HG02678 (cell line): Measurements from ENCODE around the gene PPP2R2B.
A peak's percentile ranks its signal among the peaks of the same experiment; 100 is the strongest.

Experiments used
- ATAC-seq: cut with Tn5 transposase; IDR thresholded peaks from one replicate; pipeline ENCODE4 v1.9.1; 2021; ENCODE audit warnings: mild to moderate bottlenecking, moderate library complexity; ENCODE audit not compliant: unreplicated experiment

PPP2R2B gene

DNA sequence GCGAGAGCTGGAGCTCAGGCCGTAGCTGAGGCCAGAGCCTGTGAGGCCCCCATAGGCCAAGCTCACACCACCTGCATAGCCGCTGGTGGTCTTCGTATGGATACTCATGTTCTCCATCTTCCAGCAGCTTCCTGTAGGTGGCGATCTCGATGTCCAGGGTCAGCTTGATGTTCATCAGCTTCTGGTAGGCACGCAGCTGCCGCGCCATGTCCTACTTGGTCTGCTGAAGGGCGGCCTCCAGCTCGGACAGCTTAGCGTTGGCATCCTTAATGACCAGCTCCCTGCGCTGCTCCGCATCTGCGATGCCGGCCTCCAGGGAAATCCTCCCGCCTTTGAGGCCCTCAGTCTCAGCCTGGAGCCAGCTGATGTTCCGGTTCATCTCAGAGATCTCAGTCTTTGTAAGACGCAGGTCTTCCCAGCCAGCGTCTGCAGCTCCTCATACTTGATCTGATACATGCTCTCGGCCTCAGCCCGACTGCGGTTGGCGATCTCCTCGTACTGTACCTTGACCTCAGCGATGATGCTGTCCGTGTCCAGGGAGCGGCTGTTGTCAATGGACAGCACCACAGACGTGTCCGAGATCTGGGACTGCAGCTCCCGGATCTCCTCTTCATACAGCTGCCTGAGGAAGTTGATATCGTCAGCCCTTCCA lies 172.1 kb downstream of the PPP2R2B start:
- ATAC-seq, result no peak

DNA sequence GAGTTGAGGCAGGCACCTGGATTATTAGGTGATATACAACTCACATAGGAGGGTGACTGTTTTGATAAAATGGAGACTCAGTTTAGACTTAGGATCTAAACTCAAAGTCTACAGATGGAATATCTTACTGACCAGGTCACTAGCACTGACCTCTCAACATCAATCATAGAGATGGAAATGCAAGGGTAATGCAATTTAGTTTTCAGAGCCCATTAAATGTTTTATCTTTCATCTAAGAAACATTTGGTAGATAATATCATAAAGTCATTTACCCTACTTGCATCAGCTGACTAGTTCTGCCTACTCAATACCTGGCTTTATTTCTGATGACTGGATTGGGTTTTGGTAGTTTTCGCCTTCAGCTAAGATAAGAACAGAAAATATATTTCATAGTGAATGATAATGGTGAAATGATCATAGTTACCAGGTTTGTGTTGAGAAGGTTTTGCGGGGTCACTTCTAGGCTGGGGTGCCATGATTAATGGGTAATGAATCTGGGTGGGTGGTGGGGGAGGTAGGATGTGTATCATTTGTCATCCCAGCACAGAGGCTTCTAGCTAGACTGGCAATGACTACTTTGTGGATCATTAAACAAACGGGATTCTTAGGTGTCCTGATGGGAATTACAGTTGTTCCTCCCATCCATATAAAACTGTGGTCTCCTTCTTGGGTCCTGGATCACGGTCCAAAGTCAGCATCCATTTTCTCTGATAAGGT lies 173.4 kb downstream of the PPP2R2B start:
- no peak for ATAC-seq

DNA sequence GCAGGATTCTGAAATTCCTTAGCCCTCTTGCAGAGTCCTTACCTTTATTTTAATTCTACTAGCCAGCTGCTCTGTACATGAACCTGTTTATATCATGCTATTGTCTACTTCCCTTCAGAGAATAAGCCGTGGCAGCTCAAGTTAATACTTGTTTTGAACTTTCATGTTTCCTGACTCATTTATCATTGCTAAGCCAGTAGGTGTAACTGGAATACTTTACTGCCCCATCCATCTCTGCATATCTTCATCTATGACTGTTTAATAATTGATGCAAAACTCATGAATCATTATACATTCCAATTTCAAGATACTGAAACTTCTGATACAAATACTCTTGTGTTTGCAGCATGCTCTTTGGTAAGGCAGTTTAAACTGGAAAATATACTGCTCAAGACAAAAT lies 174.7 kb downstream of the PPP2R2B start:
- no peak for ATAC-seq

DNA sequence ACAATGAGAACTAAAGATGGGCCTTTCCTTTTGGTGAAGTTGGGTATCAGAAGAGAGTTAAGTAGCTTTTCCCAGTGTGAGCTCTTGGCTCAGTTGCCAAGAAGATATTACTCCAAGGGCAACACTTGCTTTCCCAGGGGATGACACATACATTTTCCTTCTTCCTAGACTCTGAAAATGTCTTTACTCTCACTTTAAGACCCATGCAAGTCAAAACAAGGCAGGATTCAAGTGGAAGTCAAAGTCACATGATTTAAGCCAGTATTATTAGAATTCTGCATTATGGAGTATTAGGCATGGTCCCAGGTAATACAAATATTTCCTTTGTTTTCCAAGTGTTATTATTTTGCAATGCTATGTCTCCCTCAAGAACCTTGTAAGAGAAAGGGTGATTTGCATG lies 175.1 kb downstream of the PPP2R2B start:
- no peak for ATAC-seq

DNA sequence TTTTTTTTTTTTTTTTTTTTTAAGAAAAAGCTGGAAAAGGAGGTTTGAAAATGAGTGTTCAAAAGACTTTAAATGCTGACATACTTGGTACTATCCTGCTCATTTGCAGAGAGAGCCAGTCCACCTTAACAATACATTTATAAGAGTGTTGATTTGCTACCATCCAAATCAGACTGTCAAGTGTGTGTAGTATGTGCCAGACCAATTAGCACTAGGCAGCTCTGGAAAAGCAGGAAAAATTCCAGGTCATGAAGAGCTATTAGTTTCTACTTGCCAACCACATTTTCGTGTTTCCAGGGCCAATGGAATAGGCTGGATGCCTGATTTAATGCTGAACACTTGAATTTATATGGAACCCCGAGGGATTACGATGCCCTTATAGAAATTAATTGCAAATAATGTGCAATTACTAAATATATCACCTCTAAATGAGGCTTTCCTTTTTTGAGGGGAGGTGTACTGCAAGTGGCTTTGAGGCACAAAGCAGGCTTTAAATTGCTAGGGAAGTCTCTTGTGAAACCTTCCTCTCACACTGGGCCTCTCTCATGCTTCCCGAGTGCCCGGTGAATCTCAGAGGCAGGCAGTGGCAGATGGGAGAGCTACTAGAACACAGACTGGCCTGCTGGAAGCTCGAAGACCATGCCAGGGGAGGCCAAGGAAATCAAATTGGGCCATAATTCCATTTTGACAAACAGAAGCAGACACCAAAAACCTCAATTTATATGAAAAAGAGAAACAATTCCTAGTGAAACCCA lies 178.7 kb downstream of the PPP2R2B start:
- ATAC-seq, result no peak

DNA sequence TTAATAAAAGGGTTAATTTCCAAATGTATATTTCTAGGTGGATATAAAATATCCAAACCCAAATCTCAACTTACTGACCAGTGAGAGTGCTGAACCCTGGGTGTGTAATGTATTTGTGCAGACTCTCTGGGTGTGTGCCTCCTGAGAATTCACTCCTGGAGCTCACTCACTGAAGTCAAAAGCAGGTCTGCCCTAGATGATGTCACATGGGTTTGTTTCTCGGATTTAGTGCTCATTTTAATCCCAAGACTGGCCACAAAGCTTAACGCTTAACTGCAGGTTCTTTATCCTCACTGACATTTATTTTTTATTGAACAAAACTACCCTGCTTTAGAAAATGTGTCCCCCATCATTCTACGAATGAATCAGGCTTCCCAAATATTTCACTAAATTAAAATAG lies 179.4 kb downstream of the PPP2R2B start:
- ATAC-seq, result no peak

DNA sequence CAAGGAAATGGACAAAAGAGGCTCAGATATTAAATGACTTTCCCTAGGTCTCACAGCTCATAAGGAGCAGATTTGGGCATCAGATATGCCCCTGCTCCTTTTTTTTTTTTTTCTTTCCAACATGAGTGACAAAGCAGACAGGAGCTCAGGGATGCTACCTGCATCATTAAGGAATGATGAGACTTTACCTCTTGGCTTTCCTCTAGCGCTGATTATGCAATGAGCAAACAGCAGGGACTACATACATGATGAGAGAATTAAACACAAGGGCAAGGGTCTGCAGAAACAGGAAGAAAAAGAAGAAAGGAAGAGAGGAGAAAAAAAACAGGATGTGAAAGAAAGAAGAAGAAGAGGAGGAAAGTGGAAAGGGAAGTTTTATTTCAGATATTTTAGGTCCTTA lies 179.9 kb downstream of the PPP2R2B start:
- ATAC-seq, result no peak

DNA sequence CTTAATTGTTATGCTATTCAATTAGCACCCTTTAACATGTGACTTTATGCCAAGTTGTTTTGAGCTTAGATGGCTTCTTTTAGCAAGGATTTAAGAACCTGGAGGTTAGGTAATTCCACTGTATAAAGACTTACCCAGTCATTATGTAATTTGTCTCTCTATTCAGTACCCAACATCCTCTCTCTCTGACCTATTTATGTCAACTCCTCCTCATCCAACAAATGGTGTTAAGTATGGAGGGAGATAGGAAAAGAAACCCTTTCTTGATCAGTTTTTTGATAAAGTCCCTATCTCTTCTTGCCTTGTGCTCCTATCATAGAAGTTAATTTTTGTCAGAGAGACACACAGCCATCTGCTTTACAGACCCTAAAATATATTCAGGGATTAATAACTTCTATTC lies 181.3 kb downstream of the PPP2R2B start:
- ATAC-seq, result no peak

DNA sequence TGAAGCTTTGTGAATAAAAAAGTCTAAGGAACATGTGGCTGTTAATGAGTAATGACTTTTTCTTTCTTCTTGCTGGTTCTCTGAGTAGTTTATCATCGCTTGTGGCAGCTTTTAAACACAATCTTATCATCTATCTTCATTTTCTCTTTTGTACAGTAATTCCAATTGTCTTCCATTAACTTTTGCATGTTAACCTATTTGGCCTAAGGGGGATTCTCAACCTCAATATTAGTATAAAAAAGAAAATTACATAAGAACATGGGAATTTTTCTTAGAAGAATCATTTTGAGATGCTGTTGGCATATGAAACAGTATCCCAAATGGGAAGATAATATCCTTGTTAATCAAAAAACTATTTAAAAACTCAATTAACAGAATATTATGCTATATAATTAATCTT lies 182.9 kb downstream of the PPP2R2B start:
- ATAC-seq, result no peak

DNA sequence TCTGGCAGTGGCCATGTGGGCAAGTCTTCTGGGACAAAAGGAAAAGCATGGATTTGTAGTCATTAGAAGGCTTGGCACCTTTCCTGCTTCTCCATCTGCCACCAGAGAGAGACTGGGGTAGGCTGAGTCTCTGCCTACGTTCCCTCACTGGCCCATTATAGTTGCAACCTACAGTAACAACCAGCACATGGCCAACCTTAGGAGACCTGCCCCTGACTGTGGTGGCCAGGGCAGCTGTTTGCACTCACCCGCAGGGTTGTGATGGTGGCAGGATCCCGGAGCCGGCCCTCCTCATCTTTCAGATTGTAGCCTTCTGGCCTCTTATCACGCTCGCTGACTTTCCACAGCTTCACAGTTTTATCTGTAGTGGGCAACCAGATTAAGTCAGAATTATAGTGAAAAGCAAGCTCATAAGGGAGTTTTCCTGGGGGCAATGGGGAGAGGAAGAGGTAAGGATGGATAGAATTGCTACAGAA lies 187.6 kb downstream of the PPP2R2B start:
- no peak for ATAC-seq

DNA sequence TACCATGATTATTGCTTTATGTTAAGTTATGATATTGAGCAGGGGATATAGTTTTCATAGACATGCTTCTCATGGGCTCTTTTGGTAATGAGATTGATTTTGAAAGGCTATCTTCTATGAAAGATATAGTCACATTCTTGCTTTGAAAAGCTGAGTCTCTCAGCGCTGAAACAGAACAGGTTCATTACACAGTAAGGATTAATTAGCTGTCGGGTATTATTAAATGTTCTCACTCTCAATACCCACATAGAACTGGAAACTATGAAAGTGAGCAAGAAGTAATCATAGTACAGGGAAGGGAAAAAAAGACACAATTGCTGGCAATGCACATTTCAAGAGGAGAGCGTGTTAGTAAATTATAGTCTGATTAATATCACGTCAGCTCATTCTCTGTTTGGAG lies 190.9 kb downstream of the PPP2R2B start:
- ATAC-seq, result no peak

DNA sequence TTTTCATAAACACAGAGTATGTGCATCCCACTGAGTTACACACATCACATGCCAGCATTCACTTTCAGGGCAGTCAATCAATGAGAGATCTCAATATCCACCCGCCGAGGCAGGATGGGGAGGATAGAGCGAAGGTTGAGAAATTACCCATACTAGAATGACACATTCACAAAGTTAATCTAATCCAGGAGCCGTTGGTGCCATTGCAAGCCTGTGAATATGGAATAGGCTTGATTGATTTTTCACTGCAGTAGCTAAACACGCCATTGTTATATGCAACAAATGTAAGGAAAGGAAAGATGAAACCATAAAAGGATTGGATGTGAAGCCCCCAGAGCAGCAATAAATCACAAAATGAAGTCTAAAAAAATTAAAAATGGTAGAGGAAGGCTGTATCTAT lies 194.7 kb downstream of the PPP2R2B start:
- no peak for ATAC-seq

DNA sequence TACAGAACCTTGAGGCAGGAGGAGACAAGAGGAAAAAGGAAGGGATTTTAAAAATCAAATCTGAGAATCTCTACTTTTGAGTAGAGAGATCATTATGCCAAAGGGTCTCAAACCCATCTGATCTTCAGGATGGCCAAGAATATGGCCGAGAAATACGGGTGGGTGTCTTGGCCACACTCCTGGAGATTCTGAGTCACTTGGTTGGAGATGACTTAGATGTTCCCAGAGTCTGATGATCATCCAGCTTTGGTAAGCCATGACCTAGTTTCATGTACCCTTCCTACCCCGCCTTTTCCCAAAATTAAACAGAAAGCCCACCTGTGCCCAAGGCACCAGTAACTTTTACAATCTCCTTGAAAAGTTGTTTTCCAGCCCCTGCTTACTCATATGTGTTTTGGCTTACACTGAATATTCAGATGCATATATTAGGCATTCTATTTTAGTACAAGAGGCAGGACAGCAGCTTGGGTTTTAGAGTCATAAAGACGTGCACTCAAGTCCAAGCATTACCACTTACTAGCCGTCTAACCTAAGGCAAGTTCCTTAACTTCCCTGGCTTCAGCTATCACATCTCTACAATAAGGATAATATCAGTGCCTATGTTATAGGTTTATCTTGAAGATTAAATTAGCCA lies 195.5 kb downstream of the PPP2R2B start:
- ATAC-seq, result no peak

DNA sequence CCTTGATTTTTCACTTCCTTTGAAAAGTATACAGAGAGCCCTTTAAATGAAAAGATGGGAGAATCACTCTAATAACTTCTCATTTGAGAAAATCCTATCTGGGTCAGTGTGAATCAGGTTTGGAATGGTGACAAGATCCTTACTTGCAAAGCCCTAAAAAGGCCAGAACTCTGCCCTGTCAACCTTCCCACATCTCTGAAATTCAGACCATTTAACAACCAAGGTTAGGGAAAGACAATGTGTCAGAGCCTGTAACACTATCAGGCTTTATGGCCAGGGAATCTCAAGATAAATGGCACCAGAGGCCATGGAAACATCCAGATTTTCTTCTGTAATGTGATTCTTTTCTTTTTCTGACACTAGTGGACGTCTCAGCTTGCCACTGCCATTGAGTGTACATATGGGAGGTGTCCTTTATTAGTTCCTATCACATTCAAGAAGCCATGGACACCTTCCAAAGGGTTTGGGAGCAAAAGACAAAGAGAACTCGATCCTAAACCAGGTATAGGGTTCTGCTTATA lies 196.9 kb downstream of the PPP2R2B start:
- ATAC-seq, result no peak

DNA sequence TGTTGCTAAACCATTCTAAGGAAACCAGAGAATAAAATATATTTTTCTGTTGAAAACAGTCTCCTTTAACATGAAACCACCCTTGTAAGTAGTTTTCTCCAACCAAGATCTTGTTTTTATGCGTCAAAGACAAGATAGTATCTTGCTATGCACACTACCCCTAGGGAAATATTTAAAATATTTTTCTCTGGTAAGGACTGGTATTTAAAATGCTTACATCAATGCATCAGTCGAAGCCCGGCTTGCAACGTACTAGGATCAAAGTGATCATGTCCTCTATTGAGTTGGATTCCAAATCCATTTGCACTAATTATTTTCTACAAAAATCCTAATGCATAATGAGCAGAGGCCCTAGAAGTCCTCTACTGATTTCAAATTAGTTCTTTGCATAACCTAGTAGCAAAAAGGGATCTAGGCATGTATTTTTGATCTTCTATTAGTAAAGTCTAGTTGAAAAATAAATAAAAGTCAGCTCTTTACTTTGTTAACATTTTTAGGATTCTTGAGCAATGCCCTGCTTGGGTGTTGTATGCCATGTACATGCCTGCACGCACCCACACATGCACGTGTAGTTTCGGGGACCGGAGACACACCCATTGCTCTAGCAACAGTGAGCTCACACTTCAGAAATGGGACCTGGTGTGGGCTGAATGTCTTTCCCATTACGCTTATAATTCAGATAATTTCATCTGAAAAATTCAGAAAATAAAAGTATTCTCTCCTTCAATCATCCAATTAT lies 197.5 kb downstream of the PPP2R2B start:
- no peak for ATAC-seq

DNA sequence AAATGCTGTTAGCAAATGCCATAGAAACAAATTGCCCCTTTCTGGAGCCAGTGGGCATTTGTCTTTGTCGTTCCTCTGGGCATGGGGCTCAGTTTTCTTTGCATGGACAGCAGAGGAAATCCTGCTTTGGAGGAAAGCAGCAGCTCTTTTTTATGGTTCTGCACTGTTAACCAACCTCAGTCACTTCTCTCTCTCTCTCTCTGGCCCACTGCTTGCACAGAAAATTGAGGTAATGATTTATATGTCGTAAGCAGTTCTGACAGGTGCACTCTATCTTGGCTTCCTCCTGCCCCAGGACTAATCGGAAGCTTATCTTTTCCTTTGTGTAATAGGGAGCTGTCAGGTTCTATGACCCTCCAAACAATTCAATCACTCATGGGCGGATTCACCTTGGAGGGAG lies 202.9 kb downstream of the PPP2R2B start:
- peak; percentile 77 for ATAC-seq

DNA sequence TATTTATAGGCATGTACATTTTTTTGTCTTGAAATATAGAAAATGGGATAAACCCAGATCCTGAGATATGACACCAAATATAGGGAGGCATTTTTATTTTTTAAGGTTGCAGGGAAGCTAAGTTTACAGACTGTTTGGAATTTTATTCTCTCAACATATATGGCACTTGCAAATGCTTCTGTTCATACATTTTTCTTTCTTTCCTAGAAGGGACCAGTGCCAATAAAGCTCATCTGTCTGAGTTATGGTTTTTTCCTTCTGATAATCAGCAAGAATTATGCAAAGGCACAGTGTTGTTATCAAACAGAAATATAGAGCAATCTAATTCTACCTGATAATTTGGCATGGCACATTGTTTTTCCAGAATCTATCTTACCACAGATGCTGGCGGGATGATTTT lies 205.7 kb downstream of the PPP2R2B start:
- ATAC-seq, result no peak

DNA sequence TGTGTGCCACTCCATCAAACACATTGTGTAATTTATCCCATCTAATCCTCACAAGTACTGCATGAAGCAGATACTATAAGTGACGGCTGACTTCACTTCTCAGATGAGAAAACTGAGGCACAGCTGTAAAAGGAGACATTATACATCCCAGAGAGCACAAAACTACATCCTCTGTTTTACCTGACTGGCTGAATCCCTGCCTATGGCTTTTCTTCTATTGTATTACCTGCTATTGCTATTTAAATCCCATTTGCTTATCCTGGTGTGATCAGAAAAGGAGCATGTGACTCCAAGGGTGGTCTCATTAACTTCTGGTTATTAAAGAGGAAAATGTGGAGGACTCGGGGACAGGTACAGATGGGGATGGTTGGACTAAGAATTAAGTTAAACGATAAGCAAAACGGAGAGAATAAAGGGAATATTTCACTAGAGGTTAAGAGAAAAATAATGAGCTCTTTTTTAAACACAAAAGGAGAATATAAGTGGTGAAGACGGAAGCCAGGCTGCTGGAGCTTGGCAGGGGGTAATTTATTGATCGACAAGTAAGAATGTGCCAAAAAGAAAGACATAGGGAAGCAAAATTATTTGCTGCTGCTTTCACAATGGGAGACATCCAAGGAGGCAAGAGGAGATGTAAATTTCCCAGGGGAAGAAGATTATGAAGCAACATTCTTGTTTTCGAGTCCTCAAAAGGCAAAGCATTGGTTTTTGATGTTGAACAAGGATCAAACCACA lies 206.8 kb downstream of the PPP2R2B start:
- ATAC-seq, result no peak

DNA sequence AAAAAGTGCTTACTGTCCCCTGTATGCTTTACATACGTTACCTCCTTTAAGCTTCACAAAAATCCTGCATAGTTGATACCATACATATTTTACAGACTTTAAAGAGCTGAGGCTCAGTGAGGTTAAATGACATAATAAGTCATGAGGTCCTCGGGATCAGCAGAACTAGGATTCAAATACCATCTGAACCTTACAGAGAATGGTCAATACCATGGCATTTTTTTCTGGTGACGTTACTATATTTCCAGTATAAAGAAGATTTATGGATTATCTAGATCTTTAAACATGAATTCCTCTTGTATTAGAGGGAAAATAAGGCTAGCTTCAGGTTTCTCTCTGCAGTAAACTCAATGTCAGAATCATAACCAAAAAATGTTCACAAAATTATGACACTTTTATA lies 208.9 kb downstream of the PPP2R2B start:
- ATAC-seq, result no peak
